GM12874 (cell line): ENCODE results near the gene COPS6.

Source experiments
- TF ChIP-seq, protein P1 (sequence below): IDR thresholded peaks from 2 replicates; pipeline ENCODE4 v1.5.1; 2011; ENCODE audit warnings: low read depth, mild to moderate bottlenecking, control low read depth, low read length, moderate library complexity; ENCODE audit not compliant: insufficient read depth

Gene COPS6

DNA sequence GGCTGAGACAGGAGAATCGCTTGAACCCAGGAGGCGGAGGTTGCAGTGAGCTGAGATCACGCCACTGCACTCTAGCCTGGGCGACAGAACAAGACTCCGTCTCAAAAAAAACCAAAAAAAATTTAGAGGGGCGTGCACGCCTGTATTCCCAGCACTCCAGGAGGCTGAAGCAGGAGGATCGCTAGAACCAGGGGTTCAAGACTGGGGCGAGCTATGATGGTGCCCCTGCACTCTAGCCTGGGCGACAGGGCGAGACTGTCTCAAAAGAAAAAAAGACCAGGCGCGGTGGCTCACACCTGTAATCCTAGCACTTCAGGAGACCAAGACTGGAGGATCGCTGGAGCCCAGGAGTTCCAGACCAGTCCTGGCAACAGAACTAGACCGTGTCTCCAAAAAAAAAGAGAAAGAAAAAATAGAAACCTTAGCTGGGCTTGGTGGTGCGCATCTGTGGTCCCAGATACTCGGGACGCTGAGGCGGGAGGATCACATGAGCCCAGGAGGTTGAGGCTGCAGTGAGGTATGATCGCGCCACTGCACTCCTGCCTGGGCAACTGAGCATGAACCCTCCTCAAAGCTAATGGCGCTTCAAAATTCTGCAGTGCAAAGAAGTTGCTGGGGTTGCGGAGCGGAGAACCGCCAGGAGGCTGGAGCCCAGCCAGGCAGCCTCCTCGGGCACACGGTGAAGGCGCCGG is 37.6 kb downstream of the COPS6 start:
- TF ChIP-seq, protein P1, sequence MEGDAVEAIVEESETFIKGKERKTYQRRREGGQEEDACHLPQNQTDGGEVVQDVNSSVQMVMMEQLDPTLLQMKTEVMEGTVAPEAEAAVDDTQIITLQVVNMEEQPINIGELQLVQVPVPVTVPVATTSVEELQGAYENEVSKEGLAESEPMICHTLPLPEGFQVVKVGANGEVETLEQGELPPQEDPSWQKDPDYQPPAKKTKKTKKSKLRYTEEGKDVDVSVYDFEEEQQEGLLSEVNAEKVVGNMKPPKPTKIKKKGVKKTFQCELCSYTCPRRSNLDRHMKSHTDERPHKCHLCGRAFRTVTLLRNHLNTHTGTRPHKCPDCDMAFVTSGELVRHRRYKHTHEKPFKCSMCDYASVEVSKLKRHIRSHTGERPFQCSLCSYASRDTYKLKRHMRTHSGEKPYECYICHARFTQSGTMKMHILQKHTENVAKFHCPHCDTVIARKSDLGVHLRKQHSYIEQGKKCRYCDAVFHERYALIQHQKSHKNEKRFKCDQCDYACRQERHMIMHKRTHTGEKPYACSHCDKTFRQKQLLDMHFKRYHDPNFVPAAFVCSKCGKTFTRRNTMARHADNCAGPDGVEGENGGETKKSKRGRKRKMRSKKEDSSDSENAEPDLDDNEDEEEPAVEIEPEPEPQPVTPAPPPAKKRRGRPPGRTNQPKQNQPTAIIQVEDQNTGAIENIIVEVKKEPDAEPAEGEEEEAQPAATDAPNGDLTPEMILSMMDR = no peak

DNA sequence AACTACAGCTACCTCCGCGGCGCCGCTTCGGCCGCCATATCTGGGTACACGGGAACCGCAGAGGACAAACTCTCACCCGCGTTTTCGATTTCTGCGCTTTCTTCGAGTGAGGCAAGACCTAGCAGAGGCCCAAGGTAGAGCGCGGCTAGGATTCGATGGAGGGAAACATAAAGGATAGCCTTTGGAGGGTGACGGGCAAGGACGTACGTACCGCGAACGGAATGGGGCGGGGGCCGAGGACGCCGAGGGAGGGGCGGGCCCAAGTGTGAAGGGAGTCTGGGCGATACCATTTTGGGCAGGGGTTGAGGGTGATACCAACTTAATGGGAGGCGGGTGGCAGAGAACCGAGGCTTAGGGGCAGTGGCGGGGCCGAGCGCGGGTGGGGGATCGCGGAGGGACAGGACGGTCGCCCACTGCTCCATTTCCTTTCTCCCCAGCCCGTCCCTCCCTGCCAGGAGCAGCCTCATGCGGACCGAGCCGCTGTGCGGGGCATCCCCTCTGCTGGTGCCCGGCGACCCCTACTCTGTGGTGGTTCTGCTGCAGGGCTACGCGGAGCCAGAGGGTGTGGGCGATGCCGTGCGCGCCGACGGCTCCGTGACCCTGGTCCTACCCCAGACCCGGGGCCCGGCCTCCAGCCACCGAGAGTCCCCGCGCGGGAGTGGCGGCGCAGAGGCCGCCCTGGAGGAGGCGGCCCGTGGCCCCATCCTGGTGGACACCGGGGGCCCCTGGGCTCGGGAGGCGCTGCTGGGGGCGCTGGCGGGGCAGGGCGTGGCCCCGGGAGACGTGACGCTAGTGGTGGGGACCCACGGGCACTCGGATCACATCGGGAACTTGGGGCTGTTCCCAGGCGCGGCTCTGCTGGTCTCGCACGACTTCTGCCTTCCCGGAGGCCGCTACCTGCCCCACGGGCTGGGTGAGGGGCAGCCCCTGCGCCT is 38.4 kb downstream of the COPS6 start, which contains the start of gene MBLAC1:
TSS of gene MBLAC1 (plus strand) at position 37 of the 935 bp plus-strand sequence. CDS start at position 466, 429 bp downstream.
- TF ChIP-seq, protein P1 = no peak

DNA sequence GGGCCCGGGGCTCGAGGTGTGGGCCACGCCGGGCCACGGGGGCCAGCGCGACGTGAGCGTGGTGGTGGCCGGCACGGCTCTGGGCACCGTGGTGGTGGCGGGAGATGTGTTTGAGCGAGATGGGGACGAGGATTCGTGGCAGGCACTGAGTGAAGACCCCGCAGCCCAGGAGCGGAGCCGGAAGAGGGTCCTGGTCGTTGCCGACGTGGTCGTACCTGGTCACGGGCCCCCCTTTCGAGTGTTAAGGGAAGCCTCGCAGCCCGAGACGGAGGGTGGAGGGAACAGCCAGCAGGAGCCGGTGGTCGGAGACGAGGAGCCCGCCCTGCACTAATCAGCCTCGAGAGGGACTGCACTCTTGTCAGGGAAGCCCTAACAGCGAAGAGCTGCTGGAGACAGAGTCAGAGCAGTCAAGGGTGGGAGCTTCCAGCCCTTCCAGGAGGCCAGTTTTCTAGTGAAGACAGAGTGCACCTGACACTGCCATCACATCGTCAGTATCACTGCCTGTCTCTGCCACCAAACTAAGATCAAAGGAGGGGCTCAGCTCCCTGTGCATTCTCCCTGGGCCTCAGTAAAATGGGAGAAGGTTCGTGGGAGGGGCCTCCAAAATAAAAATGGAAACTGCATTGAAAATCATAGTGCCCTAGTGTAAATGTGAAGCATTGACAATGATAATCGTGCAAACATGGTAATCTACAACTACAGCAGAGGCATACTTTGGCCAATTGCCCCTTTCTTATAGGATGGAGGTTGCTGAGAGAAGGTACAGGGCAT is 39.3 kb downstream of the COPS6 start:
- TF ChIP-seq, protein P1 = no peak

DNA sequence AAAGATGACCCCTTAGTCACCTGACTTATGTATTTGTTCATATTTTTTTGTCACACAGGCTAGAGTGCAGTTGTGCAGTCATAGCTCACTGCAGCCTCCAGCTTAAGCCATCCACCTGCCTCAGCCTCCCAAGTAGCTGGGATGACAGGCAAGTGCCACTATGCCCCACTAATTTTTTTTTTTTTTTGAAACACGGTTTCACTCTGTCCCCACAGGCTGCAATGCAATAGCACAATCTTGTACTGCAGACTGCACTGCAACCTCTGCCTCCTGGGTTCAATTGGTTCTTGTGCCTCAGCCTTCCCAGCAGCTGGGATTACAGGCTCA is 39.8 kb downstream of the COPS6 start:
- TF ChIP-seq, protein P1 = no peak

DNA sequence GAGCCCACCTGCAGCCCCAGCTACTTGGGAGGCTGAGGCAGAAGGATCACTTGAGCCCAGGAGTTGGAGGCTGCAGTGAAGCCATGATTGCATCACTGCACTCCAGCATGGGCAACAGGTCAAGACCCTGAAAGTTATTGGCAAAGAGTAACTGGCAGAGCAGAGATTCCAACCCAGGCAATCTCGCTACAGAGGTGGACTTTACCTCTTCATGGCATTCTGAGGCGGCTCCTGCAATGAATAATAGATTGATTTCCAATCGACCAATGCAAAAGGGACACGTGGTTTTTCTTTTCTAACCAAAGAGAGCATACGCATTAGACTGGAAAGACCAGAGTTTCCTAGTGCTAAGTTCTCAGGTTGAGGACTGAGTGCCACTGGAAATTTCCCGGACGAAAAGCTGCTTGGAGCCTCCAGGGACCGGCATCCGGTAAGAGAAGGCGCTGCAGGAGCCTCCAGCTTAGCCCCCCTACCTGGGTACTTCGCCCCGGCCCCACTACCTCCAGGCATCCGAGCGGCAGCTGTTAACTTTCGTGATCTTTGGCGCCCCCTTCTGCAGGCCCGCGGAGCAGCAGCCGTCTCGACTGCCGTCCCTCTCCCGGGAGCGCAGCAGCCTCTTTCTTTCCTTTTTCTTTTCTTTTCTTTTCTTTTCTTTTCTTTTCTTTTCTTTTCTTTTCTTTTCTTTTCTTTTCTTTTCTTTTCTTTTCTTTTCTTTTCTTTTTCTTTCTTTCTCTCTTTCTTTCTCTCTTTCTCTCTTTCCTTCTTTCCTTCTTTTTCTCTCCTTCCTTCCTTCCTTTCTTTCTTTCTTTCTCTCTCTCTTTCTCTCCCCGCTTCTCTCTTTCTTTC is 42.1 kb downstream of the COPS6 start:
- TF ChIP-seq, protein P1 = peak; percentile 84

DNA sequence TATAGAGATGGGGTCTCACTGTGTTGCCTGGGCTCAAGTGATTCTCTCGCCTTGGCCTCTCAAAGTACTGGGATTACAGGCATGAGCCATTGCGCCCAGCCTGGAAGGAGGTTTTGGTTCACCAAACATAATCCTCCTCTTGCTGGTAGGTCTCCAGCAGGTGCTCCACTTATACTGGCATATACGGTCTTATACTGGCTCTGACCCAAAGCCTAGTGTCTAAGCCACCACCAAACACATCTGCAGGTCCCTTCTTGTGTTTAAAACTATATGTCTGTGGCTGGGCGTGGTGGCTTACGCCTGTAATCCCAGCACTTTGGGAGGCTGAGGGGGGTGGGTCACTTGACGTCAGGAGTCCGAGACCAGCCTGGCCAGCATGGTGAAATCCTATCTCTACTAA is 43.4 kb downstream of the COPS6 start:
- TF ChIP-seq, protein P1 = no peak
